CD4-positive, alpha-beta T cell treated with Interferon gamma for 1 hour (primary cell): ENCODE results near the gene METTL17.
"Not testable (repeated sequence)": the region's sequence is repeated elsewhere in the genome, so short reads cannot be mapped to it uniquely, and the experiment has no call there.

ENCODE experiments used
- DNase-seq: peaks from one replicate; pipeline ENCODE4 v3.0.0-alpha.2; 2020

METTL17 gene

DNA sequence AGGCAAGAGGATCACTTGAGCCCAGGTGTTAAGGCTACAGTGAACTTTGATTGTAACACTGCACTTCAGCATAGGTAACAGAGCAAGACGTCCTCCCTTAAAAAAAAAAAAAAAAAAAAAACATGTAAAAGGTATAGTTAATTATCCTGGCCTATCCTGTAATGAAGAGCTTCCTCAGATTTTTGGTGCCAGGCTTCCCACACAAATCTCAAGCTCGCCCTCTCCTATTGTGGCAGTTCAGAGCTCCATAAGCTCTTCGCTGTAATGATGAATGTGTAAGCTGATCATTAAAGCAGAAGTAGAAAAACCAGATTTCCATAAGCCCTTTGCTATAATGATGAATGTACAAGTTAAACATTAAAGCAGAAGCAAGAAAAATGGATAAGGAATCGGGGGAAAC is 7.3 kb downstream of the METTL17 start:
- no peak for DNase-seq

- DNase-seq: no peak
These were observed 7.8 kb downstream of the METTL17 start for GRCh38 chr14:20997564-20997963.

- no peak for DNase-seq
These were observed 8.4 kb downstream of the METTL17 start for GRCh38 chr14:20998139-20998538.

GRCh38 chr14:20998674-20999366 is 9.0 kb downstream of the METTL17 start, which contains the start of gene SLC39A2:
SLC39A2 (plus strand) TSS chr14:20999293; CDS start chr14:20999447, 154 bp downstream.
- no peak for DNase-seq

GRCh38 chr14:20999591-20999990 is 9.8 kb downstream of the METTL17 start:
- no peak for DNase-seq

GRCh38 chr14:21001218-21001617 is 11.4 kb downstream of the METTL17 start:
- no peak for DNase-seq

GRCh38 chr14:21003788-21004346 is 14.1 kb downstream of the METTL17 start:
- no peak for DNase-seq

GRCh38 chr14:21009721-21010120 is 19.9 kb downstream of the METTL17 start:
- DNase-seq: not testable (repeated sequence)

GRCh38 chr14:21011136-21011535 is 21.4 kb downstream of the METTL17 start:
- no peak for DNase-seq

- peak; percentile 70 for DNase-seq
These were observed 25.0 kb downstream of the METTL17 start for GRCh38 chr14:21014761-21015190.

GRCh38 chr14:21015312-21015711 is 25.5 kb downstream of the METTL17 start:
- DNase-seq: no peak

- no peak for DNase-seq
These were observed 26.8 kb downstream of the METTL17 start for GRCh38 chr14:21016413-21017190.

- no peak for DNase-seq
These were observed 27.9 kb downstream of the METTL17 start for GRCh38 chr14:21017528-21018245.

GRCh38 chr14:21018286-21018685 is 28.5 kb downstream of the METTL17 start:
- no peak for DNase-seq

GRCh38 chr14:21018781-21019180 is 29.0 kb downstream of the METTL17 start:
- no peak for DNase-seq

GRCh38 chr14:21019366-21019765 is 29.6 kb downstream of the METTL17 start:
- DNase-seq: no peak

DNA sequence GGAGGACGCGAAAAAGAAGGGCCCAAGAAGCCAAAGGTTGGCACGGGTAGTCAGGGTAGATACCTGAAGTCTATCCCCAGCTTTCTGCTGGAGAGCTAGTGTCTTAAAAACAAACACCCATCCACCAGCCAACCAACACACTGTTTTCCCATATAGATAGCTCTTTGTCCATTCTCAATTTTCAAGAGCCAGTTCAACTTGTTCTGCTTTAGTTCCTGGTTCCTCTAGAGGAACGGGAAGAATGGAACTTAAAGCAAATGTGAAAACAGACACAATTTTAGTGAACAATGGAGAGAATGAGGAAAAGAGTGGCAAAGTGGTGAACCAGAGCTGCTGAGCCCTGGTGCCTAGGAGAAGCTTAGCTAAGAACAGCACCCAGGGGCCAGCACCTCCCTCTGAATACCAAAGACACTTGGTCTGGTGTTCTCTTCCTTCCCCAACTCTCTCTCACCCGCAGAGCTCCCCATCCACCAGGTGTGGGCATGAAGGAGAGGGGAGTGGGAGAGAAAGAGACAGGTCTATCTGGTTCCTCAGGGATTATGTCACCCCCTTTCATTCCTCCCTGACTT is 31.3 kb downstream of the METTL17 start:
- no peak for DNase-seq

DNA sequence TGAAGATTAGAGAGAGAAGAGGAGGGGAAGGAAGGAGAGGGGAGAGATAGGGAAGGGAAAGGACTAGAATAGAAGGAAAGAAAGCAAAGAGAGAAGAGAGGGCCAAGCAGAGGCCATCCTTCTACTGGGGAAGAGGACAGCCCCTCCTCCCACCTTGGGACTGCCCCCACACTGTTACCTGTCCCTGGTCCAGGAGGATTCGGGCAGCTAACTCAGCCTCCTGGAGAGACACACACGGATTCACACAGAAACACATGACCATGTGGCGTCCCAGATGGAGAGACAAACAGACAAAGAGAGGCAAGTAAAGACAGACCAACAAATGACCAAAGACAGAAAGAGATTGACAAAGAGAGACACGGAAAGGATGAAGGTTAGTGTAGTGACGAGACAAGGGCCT is 32.9 kb downstream of the METTL17 start:
- DNase-seq: no peak

GRCh38 chr14:21023174-21023573 is 33.4 kb downstream of the METTL17 start:
- DNase-seq: no peak

DNA sequence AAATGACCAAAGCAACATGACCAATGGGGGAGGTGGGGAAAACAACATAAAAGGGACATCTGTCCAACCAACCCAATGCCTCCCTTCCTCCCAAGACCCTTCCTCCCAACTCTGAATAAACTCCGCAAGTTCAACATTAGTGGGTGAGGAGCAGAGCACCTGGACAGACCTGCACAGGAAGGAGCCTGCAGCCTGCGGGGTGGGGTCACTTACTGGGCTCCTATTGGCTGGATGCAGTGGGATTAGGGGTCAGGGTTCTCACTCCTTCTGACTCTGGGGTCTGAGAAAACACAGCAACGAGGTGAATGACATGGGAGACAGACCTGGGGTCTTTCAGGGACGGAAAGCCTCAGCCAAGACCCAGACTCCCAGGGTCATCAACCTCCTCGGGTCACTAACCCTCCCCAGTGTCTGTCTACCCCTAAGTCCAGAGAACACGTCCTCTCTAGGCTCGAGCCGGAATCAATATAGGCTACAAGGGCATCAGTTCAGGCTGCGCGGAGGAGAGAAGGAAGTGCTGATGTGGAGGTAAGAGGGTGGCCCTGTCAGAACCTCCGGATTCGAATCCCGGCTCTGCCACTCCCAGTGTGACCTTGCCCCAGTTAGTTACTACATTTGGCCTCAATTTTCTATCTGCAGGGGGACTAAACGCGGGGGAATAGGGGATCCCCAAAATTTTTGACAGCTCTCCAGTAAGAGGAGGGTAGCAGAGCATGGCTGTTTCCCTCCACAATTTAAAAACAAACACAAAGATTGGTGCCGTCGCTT is 34.2 kb downstream of the METTL17 start:
- no peak for DNase-seq

- DNase-seq: peak; percentile 79
These were observed 35.0 kb downstream of the METTL17 start, which contains the start of gene NDRG2 for GRCh38 chr14:21024585-21025370. NDRG2 (minus strand) TSS chr14:21025061; CDS start chr14:21023315, 1,746 bp downstream.
